H7 (cell line): Measurements from ENCODE around the gene DYNLRB1. TPM values are rescaled to one million over a fixed set of nuclear protein-coding genes. Genes with fewer than 3 reads are reported as not detected.
"Not testable (repeated sequence)": the region's sequence is repeated elsewhere in the genome, so short reads cannot be mapped to it uniquely, and the experiment has no call there.

Experiments
- DNase-seq: peaks from one replicate; pipeline ENCODE4 v3.0.0; 2012
- H3K27me3 ChIP-seq: 2 replicates; pipeline ENCODE4 v1.6.0; 2011; ENCODE audit warnings: mild to moderate bottlenecking, low read length; ENCODE audit not compliant: control insufficient read depth, insufficient read depth
- H3K36me3 ChIP-seq: replicated peaks from 2 replicates; pipeline ENCODE4 v1.5.1; 2011; ENCODE audit warnings: low read length; ENCODE audit not compliant: control insufficient read depth, insufficient read depth
- H3K4me3 ChIP-seq: 2 replicates; pipeline ENCODE4 v1.5.1; 2011; ENCODE audit warnings: low read depth, mild to moderate bottlenecking, control low read depth, low read length, moderate library complexity; ENCODE audit not compliant: insufficient read depth
- total RNA-seq: library from RNA; depleted of rRNA; stranded (reverse); fragments of >200 nt; shearing (Covaris generic); gene quantifications from 2 replicates; pipeline ENCODE4 v1.2.3, GENCODE V29; 2014

DYNLRB1 gene
- total RNA-seq, 1 experiment from 2014 or later: 193 TPM

GRCh38 chr20:34495916-34496315, 20.3 kb upstream of the DYNLRB1 start:
- Histone ChIP-seq H3K27me3 (no peaks in the 10 kb centered on the region), H3K36me3 (peaks cover 18% of the 10 kb centered on the region), H3K4me3 (no peak overlapping the region)
- no peak for DNase-seq

GRCh38 chr20:34497596-34497995, 18.6 kb upstream of the DYNLRB1 start:
- not testable (repeated sequence) for H3K4me3 ChIP-seq, H3K36me3 ChIP-seq, H3K27me3 ChIP-seq, DNase-seq

- Histone ChIP-seq H3K4me3 (no peak overlapping the region), H3K36me3 (peaks cover 4% of the 10 kb centered on the region), H3K27me3 (no peaks in the 10 kb centered on the region)
- DNase-seq: no peak
Observed at GRCh38 chr20:34500823-34501222, 15.4 kb upstream of the DYNLRB1 start.

- H3K4me3 ChIP-seq: no peak overlapping the region
- H3K36me3 ChIP-seq: peaks cover 9% of the 10 kb centered on the region
- no peaks in the 10 kb centered on the region for H3K27me3 ChIP-seq
- no peak for DNase-seq
Observed at GRCh38 chr20:34506480-34506879, 9.7 kb upstream of the DYNLRB1 start.

GRCh38 chr20:34507702-34508413, 8.4 kb upstream of the DYNLRB1 start:
- H3K36me3 ChIP-seq: peaks cover 9% of the 10 kb centered on the region
- no peak overlapping the region for H3K4me3 ChIP-seq
- no peaks in the 10 kb centered on the region for H3K27me3 ChIP-seq
- no peak for DNase-seq

GRCh38 chr20:34510575-34510974, 5.6 kb upstream of the DYNLRB1 start:
- Histone ChIP-seq H3K4me3 (no peak overlapping the region), H3K36me3 (peaks cover 5% of the 10 kb centered on the region), H3K27me3 (no peaks in the 10 kb centered on the region)
- DNase-seq: no peak

- H3K27me3 ChIP-seq: no peaks in the 10 kb centered on the region
- DNase-seq: no peak
- H3K36me3 ChIP-seq: peaks cover 5% of the 10 kb centered on the region
- no peak overlapping the region for H3K4me3 ChIP-seq
Observed at GRCh38 chr20:34511891-34512265, 4.3 kb upstream of the DYNLRB1 start.

GRCh38 chr20:34512266-34512954, 3.8 kb upstream of the DYNLRB1 start:
- DNase-seq: no peak
- H3K36me3 ChIP-seq: peaks cover 5% of the 10 kb centered on the region
- no peak overlapping the region for H3K4me3 ChIP-seq
- H3K27me3 ChIP-seq: no peaks in the 10 kb centered on the region

GRCh38 chr20:34512955-34513419, 3.2 kb upstream of the DYNLRB1 start:
- peaks cover 3% of the 10 kb centered on the region for H3K36me3 ChIP-seq
- H3K4me3 ChIP-seq: no peak overlapping the region
- no peaks in the 10 kb centered on the region for H3K27me3 ChIP-seq
- no peak for DNase-seq

- not testable (repeated sequence) for H3K27me3 ChIP-seq, DNase-seq, H3K36me3 ChIP-seq, H3K4me3 ChIP-seq
Observed at GRCh38 chr20:34514034-34514433, 2.2 kb upstream of the DYNLRB1 start.

- H3K4me3 ChIP-seq: peak overlapping the region; percentile 82
- no peaks in the 10 kb centered on the region; the same call in 1 of the 2 replicates for H3K36me3 ChIP-seq
- no peaks in the 10 kb centered on the region for H3K27me3 ChIP-seq
- DNase-seq: no peak
Observed at GRCh38 chr20:34514897-34515483, 1.2 kb upstream of the DYNLRB1 start.

GRCh38 chr20:34515484-34516246, 557 bp upstream of the DYNLRB1 start:
- Histone ChIP-seq H3K4me3 (peak overlapping the region; percentile 82), H3K36me3 (no peaks in the 10 kb centered on the region; the same call in 1 of the 2 replicates), H3K27me3 (no peaks in the 10 kb centered on the region)
- peak; percentile 88 for DNase-seq

GRCh38 chr20:34517114-34517505, 888 bp downstream of the DYNLRB1 start:
- H3K4me3 ChIP-seq: peak overlapping the region; percentile 82
- H3K36me3 ChIP-seq: no peaks in the 10 kb centered on the region
- no peak for DNase-seq
- H3K27me3 ChIP-seq: no peaks in the 10 kb centered on the region

- H3K36me3 ChIP-seq, H3K4me3 ChIP-seq, H3K27me3 ChIP-seq, DNase-seq: not testable (repeated sequence)
Observed at GRCh38 chr20:34518863-34519262, 2.6 kb downstream of the DYNLRB1 start.
